ENCODE results near the gene SYT7. TPM values are rescaled to one million over a fixed set of nuclear protein-coding genes. Genes with fewer than 3 reads are reported as not detected.

Gene SYT7
- total RNA-seq, 4 donors from 2014 or later: 1.3 to 4.2 (median 1.8) TPM

- H3K4me1 ChIP-seq: peaks cover 7 to 15% (median 11%) of the 10 kb centered on the region in 4 donors
- TF ChIP-seq POLR2AphosphoS5 (IDR thresholded peaks at IDR 0.05) (no peak), CTCF (IDR thresholded peaks at IDR 0.05) (no peak), EP300 (IDR thresholded peaks at IDR 0.05) (no peak), POLR2A (IDR thresholded peaks at IDR 0.05; ENCODE audit: low read depth) (no peak)
- no peak for DNase-seq (ENCODE audit: extremely low spot score)
- WGBS: 71% methylated on average over 3 of the region's 3 CpGs
- H3K9me3 ChIP-seq: no peaks in the 10 kb centered on the region
- peaks cover 0 to 84% (median 16%) of the 10 kb centered on the region in 4 donors for H3K27me3 ChIP-seq
- no peak overlapping the region for H3K4me3 ChIP-seq
- H3K27ac ChIP-seq (replicated peaks in 1 of 4): no peak overlapping the region
- intact Hi-C loops (cut with DNase I): no loop called here
- H3K36me3 ChIP-seq: no peaks in the 10 kb centered on the region
Measured at GRCh38 chr11:61556621-61557020, 24.3 kb downstream of the SYT7 start.

GRCh38 chr11:61555978-61556377 lies 24.9 kb downstream of the SYT7 start:
- intact Hi-C loops (cut with DNase I): no loop called here
- Histone ChIP-seq H3K9me3 (no peaks in the 10 kb centered on the region), H3K27me3 (peaks cover 0 to 89% (median 16%) of the 10 kb centered on the region in 4 donors)

GRCh38 chr11:61555051-61555969 lies 25.6 kb downstream of the SYT7 start:
- 4% methylated on average over 14 of the region's 57 CpGs for WGBS

More at GRCh38 chr11:61555978-61556377, 24.9 kb downstream of the SYT7 start:
- TF ChIP-seq POLR2AphosphoS5 (IDR thresholded peaks at IDR 0.05) (no peak), POLR2A (IDR thresholded peaks at IDR 0.05; ENCODE audit: low read depth) (no peak), CTCF (IDR thresholded peaks at IDR 0.05) (no peak), EP300 (IDR thresholded peaks at IDR 0.05) (no peak)
- H3K27ac ChIP-seq (replicated peaks in 1 of 4): no peak overlapping the region
- H3K36me3 ChIP-seq: no peaks in the 10 kb centered on the region
- no peak for DNase-seq (ENCODE audit: extremely low spot score)
- WGBS: 69% methylated on average over 6 of the region's 10 CpGs
- H3K4me1 ChIP-seq: peaks cover 7 to 15% (median 12%) of the 10 kb centered on the region in 4 donors
- H3K4me3 ChIP-seq: no peak overlapping the region

GRCh38 chr11:61554172-61554988 lies 26.5 kb downstream of the SYT7 start:
- Histone ChIP-seq H3K4me1 (peaks cover 7 to 16% (median 14%) of the 10 kb centered on the region in 4 donors), H3K27me3 (peaks cover 0 to 97% (median 16%) of the 10 kb centered on the region in 4 donors), H3K4me3 (no peak overlapping the region), H3K27ac (replicated peaks in 1 of 4) (no peak overlapping the region), H3K9me3 (no peaks in the 10 kb centered on the region), H3K36me3 (no peaks in the 10 kb centered on the region)
- no peak for DNase-seq (ENCODE audit: extremely low spot score)
- TF ChIP-seq EP300 (IDR thresholded peaks at IDR 0.05): no peak
- TF ChIP-seq POLR2AphosphoS5 (IDR thresholded peaks at IDR 0.05): no peak
- no peak for TF ChIP-seq CTCF (IDR thresholded peaks at IDR 0.05)
- TF ChIP-seq POLR2A (IDR thresholded peaks at IDR 0.05; ENCODE audit: low read depth): no peak
- WGBS: 47% methylated on average over 3 of the region's 13 CpGs
- intact Hi-C loops (cut with DNase I): no loop called here

More at GRCh38 chr11:61555051-61555969, 25.6 kb downstream of the SYT7 start:
- H3K9me3 ChIP-seq: no peaks in the 10 kb centered on the region
- H3K27ac ChIP-seq (replicated peaks in 1 of 4): no peak overlapping the region
- peaks cover 7 to 15% (median 12%) of the 10 kb centered on the region in 4 donors for H3K4me1 ChIP-seq
- H3K36me3 ChIP-seq: no peaks in the 10 kb centered on the region
- H3K27me3 ChIP-seq: peaks cover 0 to 96% (median 16%) of the 10 kb centered on the region in 4 donors
- no peak for TF ChIP-seq EP300 (IDR thresholded peaks at IDR 0.05)
- TF ChIP-seq POLR2AphosphoS5 (IDR thresholded peaks at IDR 0.05): no peak
- TF ChIP-seq POLR2A (IDR thresholded peaks at IDR 0.05; ENCODE audit: low read depth): no peak
- no peak for TF ChIP-seq CTCF (IDR thresholded peaks at IDR 0.05)
- no peak for DNase-seq (ENCODE audit: extremely low spot score)
- intact Hi-C loops (cut with DNase I): no loop called here
- no peak overlapping the region for H3K4me3 ChIP-seq

Data from esophagus muscularis mucosa (tissue), 4 donors.